ENCODE results near the gene PSMC1.

PSMC1 gene

DNA sequence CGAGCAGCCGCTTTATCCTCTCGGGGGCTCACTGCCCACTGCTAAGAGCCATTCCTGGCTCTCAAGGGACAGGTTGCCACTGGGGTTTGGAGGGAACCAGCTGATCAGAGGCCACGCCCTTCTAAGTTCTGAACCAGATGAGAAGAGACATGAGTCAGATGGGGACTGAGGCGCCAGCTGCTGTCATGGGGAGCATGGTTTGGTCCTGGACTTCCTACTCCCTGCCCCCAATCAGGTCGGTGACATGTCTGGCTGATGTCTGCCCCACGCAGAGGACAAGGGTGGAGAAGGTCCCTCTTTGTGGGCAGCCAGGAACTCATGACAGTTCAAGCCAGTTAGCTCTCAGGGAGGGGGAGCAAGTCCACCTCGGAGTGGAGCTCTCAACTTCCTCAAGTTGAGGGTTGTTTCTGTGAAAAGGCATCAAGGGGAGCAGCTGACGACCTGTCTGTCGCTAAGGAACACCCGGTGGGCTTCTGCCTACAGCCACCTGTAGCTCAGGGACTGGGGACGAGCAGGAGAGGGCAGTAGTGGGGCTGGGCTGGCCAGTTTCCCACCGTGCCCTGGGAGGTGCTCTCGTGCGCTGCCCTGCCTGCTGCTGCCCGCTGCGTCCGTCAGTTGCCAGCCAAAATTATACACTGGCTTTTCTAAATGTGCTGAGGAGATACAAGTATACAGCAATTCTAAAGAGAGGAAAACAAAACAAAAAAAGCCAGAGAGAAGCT, 20.5 kb downstream of the PSMC1 start:
- DNase-seq: no peak

DNA sequence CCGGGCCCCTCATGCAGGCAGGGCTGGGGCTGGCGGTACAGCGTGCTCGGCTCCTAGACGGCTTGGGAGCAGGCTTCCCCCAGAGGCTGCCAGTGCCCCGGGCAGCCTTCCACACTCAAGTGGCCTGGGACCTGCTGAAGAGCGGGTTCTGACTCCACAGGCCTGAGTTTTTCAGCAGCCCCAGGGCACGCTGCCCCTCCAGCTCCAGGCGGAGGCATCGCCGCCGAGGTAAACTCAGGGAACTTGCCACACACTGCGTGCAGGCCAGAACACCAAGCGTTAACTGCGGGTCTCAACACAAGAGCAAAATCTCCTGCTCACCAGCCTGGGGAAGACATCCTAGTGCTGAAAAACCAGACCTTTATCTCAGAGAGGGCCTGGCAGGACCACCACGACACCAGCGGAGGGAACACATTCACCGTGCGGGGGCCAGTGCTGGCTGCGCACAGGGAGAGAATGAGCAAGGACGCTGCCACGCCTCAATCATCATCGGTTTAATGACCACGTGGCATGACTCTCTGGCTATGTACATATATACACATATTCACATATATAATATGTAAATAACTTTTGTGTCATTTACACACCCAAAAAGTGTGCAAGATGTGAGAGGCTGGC, 21.3 kb downstream of the PSMC1 start:
- DNase-seq: no peak

DNA sequence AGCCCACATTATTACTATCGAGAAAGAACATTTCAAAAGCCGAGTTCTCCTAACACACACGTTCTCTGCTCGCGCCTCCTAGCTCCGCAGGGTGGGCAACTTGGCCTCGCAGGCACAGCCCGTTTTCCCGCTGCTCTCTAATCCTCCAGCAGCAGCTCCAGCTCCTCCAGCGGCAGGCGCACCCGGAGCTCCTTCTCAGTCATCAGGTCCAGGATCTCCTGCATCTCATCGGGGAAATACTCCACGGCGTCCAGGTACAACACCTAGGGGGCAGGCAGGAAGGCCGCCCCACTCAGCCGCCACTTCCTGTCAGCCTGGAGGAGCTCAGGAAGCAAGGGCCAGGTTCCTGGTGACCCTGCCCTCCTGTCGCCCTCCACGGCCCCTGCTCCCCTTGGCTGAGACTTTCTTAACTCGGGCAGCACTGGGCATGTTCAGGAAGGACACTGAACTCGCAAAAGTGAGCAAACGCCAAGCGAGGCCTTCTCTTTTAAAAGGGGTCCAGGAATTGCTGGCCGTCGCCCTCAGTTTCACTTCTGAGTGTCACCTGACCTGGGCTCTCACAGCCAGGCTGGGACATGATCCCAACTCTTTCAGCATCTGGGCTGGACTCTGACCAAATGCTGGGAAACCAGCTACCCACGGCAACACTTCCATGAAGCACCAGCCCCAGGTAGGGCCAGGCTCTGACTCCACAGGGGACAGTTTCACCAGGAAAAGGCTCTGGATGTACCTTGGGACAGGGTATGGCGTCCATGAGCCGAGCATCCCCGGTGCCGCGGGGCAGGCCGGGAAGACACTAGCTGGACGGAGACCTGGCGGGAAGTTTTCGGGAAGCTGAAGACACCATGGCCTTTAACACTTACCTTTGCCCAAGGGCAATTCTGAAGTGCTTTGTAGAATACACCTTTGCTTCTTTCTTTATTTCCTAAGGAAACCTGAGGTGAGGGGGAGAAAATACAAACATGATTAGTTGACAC, 22.1 kb downstream of the PSMC1 start:
- DNase-seq: no peak

DNA sequence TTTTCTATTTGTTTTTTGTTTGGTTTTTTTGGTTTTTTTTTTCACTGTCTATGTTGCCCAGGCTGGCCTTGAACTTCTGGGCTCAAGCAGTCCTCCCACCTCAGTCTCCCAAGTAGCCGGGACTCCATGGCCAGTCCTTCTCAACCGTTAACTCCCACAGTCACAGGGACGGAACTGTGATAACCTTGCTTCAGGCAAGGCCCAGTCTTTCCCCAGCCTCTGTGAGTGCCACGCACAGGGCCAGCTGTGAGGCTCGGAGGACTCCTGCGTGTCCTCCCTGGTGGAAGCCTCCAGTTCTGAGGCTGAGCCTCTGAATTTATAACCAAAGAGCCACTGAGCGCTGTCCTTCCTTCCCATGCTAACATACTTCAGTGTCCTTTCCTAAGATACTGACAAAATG, 23.7 kb downstream of the PSMC1 start:
- DNase-seq: no peak

DNA sequence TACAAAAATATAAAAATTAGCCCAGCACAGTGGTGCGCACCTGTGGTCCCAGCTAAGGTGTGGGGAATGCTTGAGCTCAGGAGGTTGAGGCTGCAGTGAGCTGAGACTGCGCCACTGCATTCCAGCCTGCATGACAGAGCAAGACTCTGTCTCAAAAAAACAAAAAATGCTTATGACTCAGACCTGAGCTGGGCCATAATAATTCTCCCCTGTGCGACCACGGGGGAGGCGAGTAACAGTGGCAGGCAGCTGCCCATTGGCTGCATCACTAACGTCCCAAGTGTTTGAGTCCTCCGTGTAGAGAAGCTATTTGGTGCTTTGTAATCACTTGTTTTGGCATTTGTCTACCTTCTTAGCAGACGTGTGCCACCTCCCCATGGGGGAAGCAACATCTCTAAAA, 24.9 kb downstream of the PSMC1 start:
- no peak for DNase-seq

DNA sequence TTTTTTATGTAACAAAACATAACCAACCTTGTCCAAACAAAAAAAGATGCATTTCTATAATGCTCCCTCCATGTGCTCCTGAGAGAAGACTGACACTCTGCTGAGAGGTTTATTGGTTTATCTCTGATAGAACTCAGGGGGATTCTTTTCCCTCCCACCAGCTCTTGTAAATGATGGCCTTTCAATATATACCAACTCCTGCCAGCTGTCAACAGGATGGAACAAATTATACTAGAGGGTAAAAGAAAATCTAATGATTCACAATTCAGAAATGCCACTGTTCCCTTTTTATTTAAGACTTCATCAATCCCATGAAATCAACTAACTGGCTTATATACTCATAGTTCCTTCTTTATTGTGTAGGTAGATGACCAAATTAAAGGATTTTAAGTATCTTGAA, 25.4 kb downstream of the PSMC1 start:
- no peak for DNase-seq

DNA sequence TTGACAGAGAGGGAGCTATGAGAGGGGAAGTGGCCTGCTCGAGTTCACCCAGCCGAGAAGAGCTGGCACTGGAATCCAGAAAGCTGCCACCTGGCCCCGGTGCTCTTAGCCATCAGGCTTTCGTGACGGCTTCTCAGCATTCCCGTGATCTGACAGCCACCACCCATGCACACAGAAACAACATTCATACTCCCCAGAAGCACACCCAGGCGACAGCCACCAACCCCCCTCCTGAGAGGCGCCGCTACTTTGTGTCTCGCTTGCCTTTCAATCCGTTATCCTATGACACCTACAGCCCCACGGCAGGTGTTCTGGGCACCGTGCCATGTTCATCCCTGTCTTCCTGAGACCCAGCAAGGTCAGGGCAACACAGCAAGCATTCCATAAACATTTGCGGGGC, 31.4 kb downstream of the PSMC1 start:
- no peak for DNase-seq

DNA sequence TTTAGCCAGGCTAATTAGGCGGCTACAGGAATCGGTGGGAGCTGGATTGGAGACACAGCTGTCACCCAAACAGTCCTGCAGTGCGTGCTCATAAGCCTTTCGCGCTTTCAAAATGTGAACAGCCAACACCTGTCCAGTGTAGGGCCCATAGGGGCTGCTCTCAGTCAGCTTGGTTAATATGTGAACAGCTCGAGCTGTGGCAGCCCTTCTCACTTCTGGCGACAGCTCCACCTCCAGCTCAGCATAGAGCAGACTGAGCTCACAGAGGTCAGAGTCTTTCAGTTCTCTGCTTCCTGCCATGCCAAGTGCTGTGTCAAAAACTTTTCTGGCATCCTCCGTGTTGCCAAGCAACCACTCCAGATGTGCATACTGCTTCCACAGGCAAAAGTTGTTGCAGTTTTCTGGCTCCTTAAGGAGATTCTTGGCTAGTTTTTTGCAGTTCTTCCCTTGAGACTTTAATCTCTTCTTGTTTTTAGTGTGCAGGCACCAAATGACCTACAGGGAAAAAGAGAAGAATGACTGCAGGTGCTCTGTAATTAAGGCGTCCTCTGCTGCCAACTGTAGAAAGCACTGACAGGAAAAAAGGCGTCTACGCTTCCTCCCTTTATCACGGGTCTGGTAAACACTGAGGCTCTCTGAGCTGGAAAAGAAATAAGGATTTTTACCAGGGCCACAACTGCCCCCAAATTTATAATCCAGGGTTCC, 32.5 kb downstream of the PSMC1 start:
- DNase-seq: no peak

DNA sequence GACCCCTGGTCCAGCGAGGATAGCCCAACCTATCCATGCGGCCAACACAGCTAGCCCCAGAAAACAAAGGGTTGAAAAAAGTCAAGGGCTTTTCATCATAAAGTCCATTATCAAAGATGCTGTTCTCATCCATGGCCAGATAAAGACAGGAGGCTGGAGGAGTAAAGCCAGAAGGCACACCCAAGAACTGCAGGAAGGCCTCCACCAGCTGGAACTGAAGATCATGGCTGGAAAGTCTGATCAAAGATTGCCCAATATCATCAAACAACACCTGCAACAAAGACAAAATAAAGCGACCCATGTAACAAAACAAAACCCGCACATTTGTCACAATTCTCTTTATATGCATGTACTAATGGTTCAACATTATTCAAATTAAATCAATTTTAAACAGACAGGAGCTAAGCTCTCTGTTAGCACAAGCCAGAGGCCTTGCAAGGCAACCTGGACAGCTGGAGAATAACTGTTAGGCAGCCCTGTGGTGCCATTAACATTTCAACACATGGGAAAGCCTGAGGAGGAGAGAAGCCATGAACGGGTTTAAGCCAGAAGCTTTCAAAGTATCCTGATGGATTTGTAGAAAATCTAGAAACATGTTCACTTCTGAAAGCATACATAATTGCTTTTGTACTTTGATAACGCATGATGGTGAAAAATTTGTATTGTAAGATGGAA, 34.1 kb downstream of the PSMC1 start:
- no peak for DNase-seq

DNA sequence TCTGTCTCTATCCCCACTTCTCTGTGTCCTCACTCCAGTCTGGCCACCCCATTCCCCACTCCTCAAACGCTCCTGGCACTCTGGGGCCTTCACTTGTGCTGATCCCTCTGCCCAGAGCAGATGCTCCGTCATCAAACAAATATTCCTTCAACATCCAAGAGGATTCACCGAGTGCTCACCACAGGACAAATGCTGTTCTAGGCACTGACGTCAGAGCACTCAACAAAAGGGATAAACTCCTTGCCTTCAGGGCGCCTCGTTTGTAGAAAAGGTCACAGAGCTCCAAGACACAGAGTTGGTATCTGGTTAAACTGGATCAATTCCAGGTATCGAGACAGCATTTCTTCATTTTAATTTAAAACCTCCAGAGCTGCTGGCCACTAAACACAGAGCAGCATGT, 35.3 kb downstream of the PSMC1 start:
- DNase-seq: no peak

DNA sequence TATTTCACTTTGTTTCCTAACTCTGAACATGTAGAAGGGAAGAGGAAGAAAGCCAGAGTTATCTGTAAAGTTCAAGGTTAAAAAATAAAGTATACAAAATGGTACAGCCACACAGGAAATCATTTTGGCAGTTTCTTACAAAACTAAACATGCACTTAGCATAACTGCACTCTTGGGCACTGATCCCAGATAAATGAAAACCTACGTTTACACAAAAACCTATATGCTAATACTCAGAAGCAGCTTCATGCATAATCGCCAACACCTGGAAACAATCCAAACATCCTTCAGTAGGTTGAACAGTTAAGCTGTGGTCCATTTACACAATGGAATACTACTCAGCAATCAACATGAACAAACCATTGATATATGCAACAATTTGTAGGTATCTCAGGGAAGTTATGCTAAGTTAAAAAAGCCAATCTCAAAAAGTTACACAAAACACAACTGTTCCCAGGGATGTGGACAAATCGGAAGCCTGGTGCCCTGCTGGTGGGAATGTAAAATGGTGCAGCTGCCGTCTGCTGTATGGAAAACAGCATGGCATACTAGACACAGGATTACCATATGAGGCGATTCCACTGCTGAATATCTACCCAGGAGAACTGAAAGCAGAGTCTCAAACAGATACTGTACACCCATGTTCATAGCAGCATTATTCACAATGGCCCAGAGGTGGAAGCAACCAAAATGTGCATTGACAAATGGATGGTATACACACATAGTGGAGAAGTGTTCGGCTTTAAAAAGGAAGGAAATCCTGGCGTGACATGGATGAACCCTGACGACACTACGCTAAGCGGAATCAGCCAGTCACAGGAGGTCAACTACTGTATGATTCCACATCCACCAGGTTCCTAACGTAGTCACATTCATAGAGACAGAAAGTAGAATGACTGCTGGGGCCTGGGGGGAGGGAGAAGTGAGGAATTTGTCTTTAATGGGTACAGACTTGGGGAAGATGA, 37.7 kb downstream of the PSMC1 start:
- DNase-seq: no peak

DNA sequence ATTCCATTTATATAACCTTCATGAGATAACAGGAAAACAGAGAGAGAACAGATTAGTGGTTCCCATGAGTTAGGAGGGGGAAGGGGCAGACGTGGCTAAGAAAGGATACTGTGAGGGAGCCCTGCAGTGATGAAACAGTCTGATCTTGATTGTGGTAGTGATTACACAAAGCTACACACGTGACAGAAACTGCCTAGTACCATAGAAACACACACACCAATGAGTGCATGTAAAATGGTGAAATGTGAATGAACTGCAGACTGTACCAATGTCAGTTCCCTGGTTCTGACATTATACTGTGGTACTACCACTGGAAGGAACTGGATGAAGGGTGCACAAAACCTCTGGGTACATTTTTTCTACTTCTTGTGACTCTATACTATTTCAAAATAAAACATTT, 38.5 kb downstream of the PSMC1 start:
- DNase-seq: no peak

DNA sequence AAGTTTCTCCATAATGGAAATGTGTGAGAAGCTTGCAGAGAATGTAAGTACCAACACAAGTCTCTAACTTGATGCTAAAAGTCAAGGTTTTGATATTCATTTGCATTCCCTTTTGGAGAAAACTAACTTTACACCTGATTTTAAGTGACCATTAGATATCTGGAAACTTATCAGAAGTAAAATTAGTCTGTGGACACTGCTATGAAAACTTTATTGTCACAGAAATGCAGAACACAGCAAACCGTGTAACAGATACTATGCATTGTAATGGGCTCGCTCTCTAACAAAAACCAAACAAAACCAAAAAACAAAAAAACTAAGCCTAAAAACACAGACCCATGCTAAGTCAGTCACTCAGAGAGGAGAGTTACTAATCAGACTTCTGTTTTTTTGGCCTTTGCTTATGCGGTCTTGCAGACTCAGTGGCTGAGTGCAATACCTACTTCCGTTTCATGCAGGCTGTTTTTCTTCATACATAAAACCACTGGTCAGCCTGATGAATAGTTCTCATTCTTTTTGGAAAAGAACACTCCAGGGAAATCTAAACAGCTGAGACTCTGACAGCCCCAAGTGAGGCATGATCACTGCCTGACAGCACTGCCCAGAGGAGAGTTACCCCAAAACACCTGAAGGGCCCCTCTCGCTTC, 39.6 kb downstream of the PSMC1 start:
- DNase-seq: no peak

DNA sequence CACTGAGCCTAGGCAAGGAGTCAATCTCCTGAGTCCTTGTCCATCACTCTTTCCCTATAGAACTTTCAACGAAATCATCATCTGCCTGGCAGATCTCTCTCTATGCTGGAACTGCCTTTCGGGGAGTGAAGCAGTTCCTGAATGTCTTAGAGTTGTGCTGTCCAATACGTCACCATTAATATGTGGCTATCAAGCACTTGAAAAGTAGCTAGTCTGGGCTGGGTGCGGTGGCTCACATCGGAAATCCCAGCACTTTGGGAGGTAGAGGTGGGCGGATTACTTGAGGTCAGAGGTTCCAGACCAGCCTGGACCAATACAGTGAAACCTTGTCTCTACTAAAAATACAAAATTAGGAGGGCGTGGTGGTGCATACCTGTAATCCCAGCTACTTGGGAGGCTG, 40.3 kb downstream of the PSMC1 start:
- DNase-seq: no peak

DNA sequence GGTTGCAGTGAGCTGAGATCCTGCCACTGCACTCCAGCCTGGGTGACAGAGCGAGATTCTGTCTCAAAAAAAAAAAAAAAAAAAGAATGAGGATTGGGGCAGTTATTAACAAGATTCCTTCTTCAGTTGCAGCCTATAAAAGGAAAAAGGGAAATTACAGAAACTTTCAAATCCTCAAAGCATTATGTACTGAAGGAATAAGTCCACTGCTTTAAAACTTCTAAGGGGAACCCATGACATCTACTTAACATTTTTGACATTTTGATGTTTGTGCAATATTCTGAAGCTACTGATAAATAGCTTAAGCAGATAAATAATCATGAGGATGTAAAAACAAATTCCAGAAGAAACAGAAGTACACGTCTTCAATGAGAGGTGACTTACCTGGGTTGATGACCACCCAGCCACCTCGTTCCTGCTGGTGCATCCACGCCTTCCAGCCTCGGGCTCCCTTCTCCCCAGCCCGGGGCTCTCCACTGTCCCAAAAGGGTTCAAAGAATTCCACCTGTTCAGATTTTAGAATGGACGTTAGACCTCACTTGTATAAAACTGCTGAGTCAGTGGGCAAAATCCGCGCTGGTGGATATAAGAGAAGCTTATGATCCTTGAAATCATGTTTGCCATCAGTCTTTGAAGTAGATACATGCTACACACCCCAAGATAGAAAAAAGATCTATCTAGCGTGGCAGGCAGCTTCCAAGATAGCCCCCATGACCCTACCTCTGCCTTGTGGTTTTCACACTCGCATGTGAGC, 41.7 kb downstream of the PSMC1 start:
- no peak for DNase-seq

DNA sequence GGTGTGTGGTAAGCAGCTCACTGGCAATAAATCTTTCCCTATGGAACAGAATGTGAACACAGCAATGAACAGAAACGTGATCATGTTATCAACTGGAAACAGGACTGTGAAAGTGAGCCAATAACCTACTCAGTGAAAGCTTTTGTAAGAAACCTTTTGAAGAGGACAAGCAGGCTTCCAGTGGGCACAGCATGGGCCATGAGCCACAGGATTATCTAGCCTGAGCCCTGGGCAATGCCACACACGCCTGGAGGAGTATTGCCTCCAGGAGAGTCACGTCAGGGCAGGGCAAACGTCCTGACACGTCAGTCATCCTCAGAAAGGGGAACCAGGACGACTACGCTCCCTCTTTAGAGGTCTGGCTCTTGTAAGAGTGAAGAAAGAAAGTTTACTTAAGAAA, 43.1 kb downstream of the PSMC1 start:
- no peak for DNase-seq

DNA sequence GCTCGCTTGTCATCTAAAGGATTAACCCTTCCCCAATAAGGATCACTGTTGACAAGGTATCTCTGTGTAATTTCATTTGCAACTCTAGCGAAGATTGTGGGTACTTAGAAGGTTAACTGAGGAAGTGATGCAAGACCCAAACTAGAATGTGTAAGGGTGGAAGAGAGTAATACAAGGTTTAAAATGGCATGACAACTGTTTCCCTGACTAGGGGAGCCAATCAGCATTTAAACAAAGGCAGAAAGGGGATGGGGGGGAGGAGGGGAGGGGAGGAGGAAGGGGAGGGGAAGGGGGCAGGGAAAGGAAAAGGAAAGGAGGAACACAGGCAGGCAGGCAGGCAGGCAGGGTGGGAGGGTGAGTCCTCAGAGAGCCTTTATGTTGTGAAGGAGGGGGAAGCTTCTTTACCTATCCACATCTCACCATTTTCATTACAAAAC, 44.3 kb downstream of the PSMC1 start:
- no peak for DNase-seq

DNA sequence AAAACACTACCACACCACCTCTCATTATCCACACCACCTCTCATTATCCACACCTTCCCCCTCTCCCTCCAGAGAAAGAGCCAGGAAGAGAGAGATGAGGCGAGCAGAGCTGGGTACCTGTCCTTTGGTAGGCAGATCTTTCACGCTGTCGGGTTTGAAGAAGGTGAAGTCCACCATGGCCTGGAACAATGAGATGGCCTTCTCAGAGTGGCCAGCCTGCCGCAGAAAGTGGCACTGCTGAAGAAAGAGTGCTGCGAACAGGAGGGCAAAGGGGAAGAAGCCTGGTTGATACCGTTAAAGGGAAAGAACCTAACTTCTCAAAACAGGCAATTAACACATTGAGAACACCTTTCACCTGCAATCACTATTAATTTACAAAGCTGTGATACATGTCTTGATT, 44.8 kb downstream of the PSMC1 start:
- no peak for DNase-seq

DNA sequence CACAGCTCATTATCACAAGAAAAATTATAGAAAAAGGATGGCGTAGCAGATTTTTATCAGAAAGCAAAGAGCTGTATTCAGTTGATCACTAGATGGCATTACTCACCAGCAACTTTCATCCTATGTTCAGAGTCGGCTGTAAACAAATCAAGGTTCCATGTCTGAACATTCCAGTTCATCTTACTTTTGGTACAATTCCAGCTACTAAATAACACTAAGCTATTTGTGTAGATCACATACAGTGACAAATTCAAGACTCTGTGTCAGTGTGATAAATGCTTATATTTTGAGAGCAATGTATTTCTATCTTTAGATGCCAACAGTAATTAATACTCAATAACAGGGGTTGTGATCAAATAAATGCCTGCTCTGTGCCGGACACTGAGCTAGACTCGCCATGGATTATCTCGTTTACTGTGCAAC, 45.3 kb downstream of the PSMC1 start:
- no peak for DNase-seq

All from activated CD4-positive, alpha-beta T cell treated with anti-CD3 and anti-CD28 coated beads, Interleukin-2, amount 50 U/mL, for 4 hours (primary cell).